K562 (cell line): Measurements from ENCODE around the gene VGLL3. TPM values are rescaled to one million over a fixed set of nuclear protein-coding genes. Genes with fewer than 3 reads are reported as not detected.

Experiments
- ATAC-seq: fragments of 200-7000 bp; cut with Tn5 transposase; 3 replicates; pipeline ENCODE4 v1.9.1; 2020; ENCODE audit warnings: moderate library complexity
- BruUV-seq: library from RNA; stranded (reverse); fragments of 400-500 nt; replicated peaks from 2 replicates; lab custom pipeline; 2021; lab: Mats Ljungman, UMichigan
- CTCF ChIA-PET: fragments of 300-600 bp; formaldehyde crosslinking; extraction: SDS; loops from one replicate; lab custom pipeline; 2021; ENCODE audit warnings: low intra/inter-chr PET ratio; lab: Yijun Ruan, JAX
- POLR2A ChIA-PET: fragments of 300-600, 350-650 bp; sonication (Branson Sonifier 250); formaldehyde crosslinking; extraction: SDS; loops from one replicate; lab custom pipeline; 2021; ENCODE audit warnings: antibody characterized with exemption, inconsistent platforms; lab: Yijun Ruan, JAX
- DNase-seq, 4 experiments: peaks; one replicate each; pipeline versions ENCODE4 v3.0.0 to v3.0.0-alpha.2; 2011 to 2018; ENCODE audit warnings: low spot score in 3 of 4, mixed read lengths in 3 of 4; ENCODE audit errors: extremely low read depth in 1 of 4
- FAIRE-seq: peaks from 2 replicates; lab custom pipeline; 2011; peaks lifted over from hg19 to GRCh38; lab: Jason Lieb, UNC
- H2AFZ ChIP-seq: 2 replicates; pipeline ENCODE4 v1.6.0; 2011; ENCODE audit warnings: low read depth, low read length, control low read depth, inconsistent platforms
- H3K27ac ChIP-seq: fragments of 200-600 bp; 3 replicates; pipeline ENCODE4 v1.8.0; 2011; ENCODE audit warnings: low read depth, mild to moderate bottlenecking, control low read depth, inconsistent platforms, low read length, moderate library complexity, mixed read lengths; ENCODE audit errors: extremely low read depth
- H3K27me3 ChIP-seq, 2 experiments: fragments of 300-600 bp in 1 of 2; 2 replicates in 1 of 2; 3 replicates in 1 of 2; pipeline versions ENCODE4 v1.6.0 to v1.8.0; 2011; ENCODE audit warnings: inconsistent platforms in 2 of 2, low read length in 2 of 2, mild to moderate bottlenecking in 1 of 2, mixed read lengths in 1 of 2, moderate library complexity in 1 of 2; ENCODE audit not compliant: control insufficient read depth in 2 of 2, insufficient read depth in 2 of 2
- H3K36me3 ChIP-seq: fragments of 300-600 bp; 3 replicates; pipeline ENCODE4 v1.8.0; 2011; ENCODE audit warnings: mild to moderate bottlenecking, low read length, inconsistent platforms; ENCODE audit not compliant: control insufficient read depth, insufficient read depth
- H3K4me1 ChIP-seq, 2 experiments: fragments of 200-600 bp in 1 of 2; replicated peaks in 1 of 2; 2 replicates in 1 of 2; 3 replicates in 1 of 2; pipeline versions ENCODE4 v1.5.1 to v1.8.0; 2011; ENCODE audit warnings: inconsistent platforms in 2 of 2, low read length in 2 of 2, mild to moderate bottlenecking in 1 of 2, mixed read lengths in 1 of 2, moderate library complexity in 1 of 2; ENCODE audit not compliant: control insufficient read depth in 2 of 2, insufficient read depth in 2 of 2
- H3K4me2 ChIP-seq: 2 replicates; pipeline ENCODE4 v1.6.1; 2011; ENCODE audit warnings: low read length, control low read depth, inconsistent platforms, mixed read lengths; ENCODE audit not compliant: insufficient read depth
- H3K4me3 ChIP-seq: fragments of 200-600 bp; sonication (generic), shearing (Covaris generic); 2 replicates; pipeline ENCODE4 v1.5.1; 2016; ENCODE audit warnings: control low read depth, inconsistent platforms
- H3K79me2 ChIP-seq: fragments of 200-600 bp; 3 replicates; pipeline ENCODE4 v1.8.0; 2011; ENCODE audit warnings: low read length, inconsistent platforms; ENCODE audit not compliant: control insufficient read depth, insufficient read depth
- H3K9ac ChIP-seq, 2 experiments: 2 replicates each; pipeline versions ENCODE4 v1.6.0 to v1.6.1; 2011; ENCODE audit warnings: low read depth in 2 of 2, low read length in 2 of 2, control low read depth in 1 of 2, inconsistent platforms in 1 of 2, mild to moderate bottlenecking in 1 of 2, mixed read lengths in 1 of 2; ENCODE audit not compliant: insufficient read depth in 1 of 2
- H3K9me1 ChIP-seq: one replicate; pipeline ENCODE4 v1.6.0; 2011; ENCODE audit warnings: inconsistent platforms, mild to moderate bottlenecking, low read length, moderate library complexity; ENCODE audit not compliant: control insufficient read depth, insufficient read depth
- H3K9me3 ChIP-seq: replicated peaks from 2 replicates; pipeline ENCODE4 v1.5.1; 2011; ENCODE audit warnings: low read depth, low read length, inconsistent platforms; ENCODE audit not compliant: control insufficient read depth, insufficient read depth
- H4K20me1 ChIP-seq: replicated peaks from 2 replicates; pipeline ENCODE4 v1.6.1; 2011; ENCODE audit warnings: low read length, inconsistent platforms, mixed read lengths; ENCODE audit not compliant: control insufficient read depth, insufficient read depth
- CGGBP1 ChIP-seq: fragments of 250-450 bp; sonication (Bioruptor Pico); IDR thresholded peaks from 2 replicates; pipeline ENCODE4 v1.9.0; 2021; ENCODE audit warnings: mild to moderate bottlenecking
- CHAMP1 ChIP-seq: fragments of 450-650 bp; IDR thresholded peaks from 2 replicates; pipeline ENCODE4 v1.6.1; 2016; ENCODE audit warnings: mild to moderate bottlenecking
- CSDE1 ChIP-seq, 2 experiments: fragments of 450-650 bp; IDR thresholded peaks; 2 replicates each; pipeline ENCODE4 v1.6.1; 2016; ENCODE audit warnings: mild to moderate bottlenecking in 1 of 2
- KLF6 ChIP-seq: fragments of 250-450 bp; sonication (Bioruptor Pico); IDR thresholded peaks from 2 replicates; pipeline ENCODE4 v1.4.0; 2020; ENCODE audit warnings: mild to moderate bottlenecking, moderate library complexity, borderline replicate concordance
- NUFIP1 ChIP-seq: fragments of 450-650 bp; IDR thresholded peaks from 2 replicates; pipeline ENCODE4 v1.6.1; 2018; ENCODE audit not compliant: partially characterized antibody
- RERE ChIP-seq: sonication (generic); formaldehyde crosslinking; IDR thresholded peaks from 2 replicates; pipeline ENCODE4 v1.8.0; 2023; ENCODE audit warnings: missing genetic modification reagents, mild to moderate bottlenecking, borderline replicate concordance
- THRB ChIP-seq: fragments of 450-650 bp; formaldehyde crosslinking; conservative IDR thresholded peaks from 2 replicates; pipeline ENCODE4 v1.4.0; 2022; ENCODE audit warnings: mild to moderate bottlenecking, missing genetic modification characterization
- ZBTB1 ChIP-seq: sonication (generic); formaldehyde crosslinking; IDR thresholded peaks from 2 replicates; pipeline ENCODE4 v1.8.1; 2023; ENCODE audit warnings: missing genetic modification reagents, low read depth, mild to moderate bottlenecking, borderline replicate concordance
- ZHX1 ChIP-seq: fragments of 150-350 bp; conservative IDR thresholded peaks from 2 replicates; pipeline ENCODE4 v1.6.1; 2014; ENCODE audit warnings: low read length
- in situ Hi-C: fragments of 300-500 bp; cut with MboI; formaldehyde crosslinking; loops from 4 replicates; pipeline ENCODE4 v1.15.0; 2018; ENCODE audit warnings: inconsistent platforms, mixed read lengths
- intact Hi-C: fragments of 100-400 bp; cut with micrococcal nuclease; formaldehyde crosslinking; loops from 2 replicates; pipeline ENCODE4 v1.14.2; 2022
- polyA plus RNA-seq, 8 experiments: library from polyadenylated mRNA; depleted of rRNA in 4 of 8; stranded (reverse) in 5 of 8; unstranded in 3 of 8; fragments of >200 nt; fragmentation: Nextera tagmentation in 2 of 8; fragmentation: Illumina TruSeq in 1 of 8; extraction: Ambion mirVana in 2 of 8; extraction: Trizol in 1 of 8; gene quantifications; 2 replicates each; pipeline versions ENCODE4 v1.2.1 to v1.2.3, GENCODE V29; 2011 to 2014; ENCODE audit warnings: inconsistent platforms in 1 of 8, missing spikeins in 1 of 8
- total RNA-seq, 7 experiments: library from RNA; depleted of rRNA in 6 of 7; stranded (reverse); fragments of >200 nt in 6 of 7; fragmentation: Illumina TruSeq in 2 of 7; extraction: Trizol in 2 of 7; gene quantifications; 2 replicates each; pipeline versions ENCODE4 v1.2.1 to v1.2.3, GENCODE V29; 2011 to 2021; ENCODE audit warnings: low replicate concordance in 1 of 7

Gene VGLL3
- total and polyA plus RNA-seq, 9 of the 15 experiments (the other 6 are each of a cell fraction or from before 2014, with no cell fraction given) = under 0.01 to 0.09 (median 0.04) TPM; not detected in 6

GRCh38 chr3:86954226-86954625 is 36.7 kb downstream of the VGLL3 start (continued):
- TF ChIP-seq THRB (CRISPR knock-in tag) (no peak), ZBTB1 (no peak), NUFIP1 (no peak)

- Histone ChIP-seq H3K79me2 (no peaks in the 10 kb centered on the region), H3K9me1 (no peaks in the 10 kb centered on the region), H3K9me3 (no peaks in the 10 kb centered on the region), H3K4me3 (no peak overlapping the region), H3K36me3 (no peaks in the 10 kb centered on the region), H3K27me3 (no peaks in the 10 kb centered on the region), H3K4me1 (no peaks in the 10 kb centered on the region), H3K9ac (no peak overlapping the region), H4K20me1 (no peaks in the 10 kb centered on the region), H3K4me2 (no peak overlapping the region), H3K27ac (no peak overlapping the region), H2AFZ (no peak overlapping the region)
- FAIRE-seq = no peak
- intact Hi-C loops = no loop called here
- no peak for DNase-seq
- in situ Hi-C loops = no loop called here
- BruUV-seq = no TSS peak
- POLR2A ChIA-PET = no interaction called here
- CTCF ChIA-PET = no interaction called here
- no peak for ATAC-seq
- TF ChIP-seq RERE (CRISPR knock-in tag) = no peak
- no peak for TF ChIP-seq CSDE1 (IDR thresholded peaks at IDR 0.05)
- TF ChIP-seq CHAMP1 = no peak
- no peak for TF ChIP-seq CGGBP1 (CRISPR knock-in tag)
- no peak for TF ChIP-seq ZHX1
- TF ChIP-seq KLF6 = no peak
Observed at GRCh38 chr3:86951322-86951721, 39.6 kb downstream of the VGLL3 start.
